HG03558 (cell line): ENCODE measurements around the gene CYP24A1.

ENCODE experiments used
- ATAC-seq: cut with Tn5 transposase; IDR thresholded peaks from one replicate; pipeline ENCODE4 v1.9.1; 2021; ENCODE audit warnings: moderate number of reproducible peaks; ENCODE audit not compliant: unreplicated experiment; ENCODE audit errors: extremely low read depth

Gene CYP24A1

GRCh38 chr20:54204063-54204462 is 30.3 kb upstream of the CYP24A1 start:
- no peak for ATAC-seq

GRCh38 chr20:54203281-54203680 is 29.5 kb upstream of the CYP24A1 start:
- ATAC-seq, result no peak

- ATAC-seq, result no peak
Observed at GRCh38 chr20:54201268-54201846, 27.6 kb upstream of the CYP24A1 start.

DNA sequence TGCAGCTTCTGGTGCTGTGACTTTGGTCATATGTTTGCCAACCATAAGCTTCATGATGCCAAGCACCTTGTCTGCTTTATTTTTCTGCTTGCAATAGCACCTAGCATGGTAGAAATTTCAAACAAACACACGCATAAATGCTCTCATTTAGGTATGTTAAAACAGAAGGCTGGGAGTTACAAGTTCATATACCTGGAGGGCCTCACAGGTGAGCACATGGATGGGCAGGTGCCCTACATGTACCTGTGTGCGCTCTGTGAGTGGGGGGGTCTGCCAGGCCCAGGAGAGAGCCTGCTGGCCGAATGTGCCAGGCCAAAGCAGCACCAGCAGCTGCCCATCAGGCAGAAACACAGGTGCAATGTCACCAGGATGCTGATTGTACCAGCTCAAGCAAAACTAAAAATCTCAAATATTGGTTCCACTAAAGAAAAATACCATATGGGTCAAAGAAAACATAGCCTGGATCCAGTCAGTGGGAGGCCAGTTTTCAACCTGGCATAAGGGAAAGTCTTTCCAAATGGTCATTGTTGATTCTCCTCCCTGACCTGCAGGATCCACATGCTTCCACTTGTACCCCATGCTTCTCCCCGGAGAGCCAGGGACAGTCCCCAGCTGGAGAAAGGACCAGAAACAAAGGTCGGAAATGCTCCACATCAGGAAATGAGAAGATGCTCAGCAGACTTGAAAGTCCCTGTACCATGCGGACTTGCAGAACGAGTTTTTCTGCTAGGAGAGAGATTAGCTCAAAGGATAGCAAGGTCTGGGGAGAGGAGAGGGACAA is 26.9 kb upstream of the CYP24A1 start:
- no peak for ATAC-seq

GRCh38 chr20:54199721-54200176 is 26.0 kb upstream of the CYP24A1 start:
- no peak for ATAC-seq

DNA sequence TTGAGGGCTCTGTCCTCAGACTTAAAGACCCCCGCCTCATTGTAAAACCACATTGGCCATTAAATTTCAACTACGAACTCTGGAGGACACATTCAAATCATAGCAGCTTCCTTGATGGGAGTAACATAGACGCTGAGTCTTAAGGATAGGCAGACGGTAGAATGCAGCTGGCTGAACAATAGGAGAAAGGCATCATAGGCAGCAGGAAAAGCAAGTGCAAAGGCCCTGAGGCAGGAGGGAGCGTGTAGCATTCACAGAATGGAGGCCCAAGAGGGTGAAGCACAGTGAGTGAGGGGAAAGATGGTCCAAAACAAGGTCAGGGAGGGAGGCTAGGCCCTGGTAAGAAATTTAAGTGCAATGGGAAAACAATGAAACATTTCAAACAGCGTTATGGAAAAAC is 25.5 kb upstream of the CYP24A1 start:
- no peak for ATAC-seq

DNA sequence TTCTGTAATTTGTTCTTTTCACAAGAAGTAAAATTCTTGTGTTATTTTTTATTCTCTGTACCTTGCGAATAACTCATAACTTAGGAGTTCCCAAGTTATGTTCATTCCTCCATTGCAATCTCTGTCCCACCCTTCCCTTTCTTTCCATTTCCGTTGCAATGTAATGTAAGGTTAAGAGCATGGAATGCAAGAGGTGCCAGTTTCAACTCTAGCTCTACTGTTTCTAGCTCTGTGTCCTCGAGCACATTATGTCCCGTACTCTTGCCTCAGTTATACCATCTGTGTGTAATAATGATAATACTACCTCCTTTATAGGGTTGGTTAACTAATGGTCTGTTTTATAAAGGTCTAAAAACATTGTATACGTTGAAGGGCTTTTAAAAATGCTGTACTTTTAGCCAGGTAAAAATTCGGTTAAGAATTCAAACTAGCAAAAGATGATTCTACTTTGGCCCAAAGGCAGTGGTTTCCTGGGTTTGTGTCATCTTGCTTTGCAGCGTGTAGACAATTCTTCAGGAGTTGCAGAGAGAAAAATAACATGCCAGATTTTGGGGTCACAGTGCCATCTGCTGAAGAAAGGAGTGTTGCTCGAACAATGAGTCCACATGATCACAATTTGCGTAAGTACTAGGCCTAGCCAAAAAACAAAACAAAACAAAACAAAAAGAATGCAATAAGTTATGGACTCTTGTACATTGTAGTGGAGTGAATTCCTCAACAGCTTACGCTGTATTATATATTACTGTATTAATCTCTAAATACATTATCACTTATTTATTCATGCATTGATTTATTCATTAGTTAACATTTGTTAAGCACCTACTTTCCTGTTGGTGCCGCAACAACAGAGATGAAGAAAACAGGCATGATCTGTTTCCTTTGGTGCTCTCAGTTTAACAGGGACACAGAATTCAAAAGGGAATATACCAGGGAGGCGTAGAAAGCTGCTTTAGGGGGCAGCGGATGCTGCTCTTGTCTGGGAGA is 24.1 kb upstream of the CYP24A1 start:
- no peak for ATAC-seq

DNA sequence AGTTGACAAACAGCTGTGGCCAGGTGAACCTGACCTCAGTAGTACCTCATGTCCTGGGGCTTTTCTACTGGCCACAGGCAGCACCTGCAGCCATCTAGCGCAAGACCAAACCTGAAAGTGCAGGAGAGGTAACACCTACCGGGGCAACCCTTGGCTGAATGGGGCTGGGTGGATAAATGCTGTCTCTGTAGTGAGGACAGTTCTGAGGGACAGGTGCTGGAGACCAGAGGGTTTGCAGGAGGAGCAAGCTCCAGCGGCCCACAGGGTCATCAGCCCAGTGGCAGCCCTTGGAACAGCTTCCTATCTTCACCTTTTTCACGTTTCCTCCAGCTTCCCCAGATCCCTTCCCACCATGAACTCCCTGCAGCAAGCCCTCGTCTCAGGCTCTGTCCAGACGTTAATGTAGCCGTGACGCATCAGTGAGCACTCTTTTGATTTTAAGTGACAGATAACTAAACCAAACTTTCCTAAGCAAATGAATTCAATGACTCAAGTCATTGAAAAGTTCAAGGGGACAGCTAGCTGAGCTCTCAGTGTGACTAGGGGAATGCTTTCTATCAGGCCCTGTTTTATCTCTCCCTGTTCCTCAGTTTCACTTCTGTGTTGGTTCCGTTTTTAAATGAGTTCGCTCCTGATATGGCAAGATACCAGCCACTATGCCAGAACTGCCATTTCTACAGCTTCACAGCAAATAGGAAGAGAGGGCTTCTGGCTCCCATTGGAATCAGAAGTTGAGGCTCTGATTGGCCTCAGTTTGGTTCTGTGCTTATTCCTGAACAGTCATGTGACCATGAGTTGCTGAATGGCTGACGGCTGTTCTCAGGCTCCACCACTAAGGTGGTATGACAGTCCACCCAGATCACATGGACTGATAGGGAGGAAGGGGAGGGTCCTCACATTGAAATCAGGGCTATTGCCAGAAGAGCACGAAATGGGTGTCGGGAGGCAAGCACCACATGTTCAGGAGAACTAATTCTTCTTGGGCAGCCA is 22.0 kb upstream of the CYP24A1 start:
- ATAC-seq, result no peak

DNA sequence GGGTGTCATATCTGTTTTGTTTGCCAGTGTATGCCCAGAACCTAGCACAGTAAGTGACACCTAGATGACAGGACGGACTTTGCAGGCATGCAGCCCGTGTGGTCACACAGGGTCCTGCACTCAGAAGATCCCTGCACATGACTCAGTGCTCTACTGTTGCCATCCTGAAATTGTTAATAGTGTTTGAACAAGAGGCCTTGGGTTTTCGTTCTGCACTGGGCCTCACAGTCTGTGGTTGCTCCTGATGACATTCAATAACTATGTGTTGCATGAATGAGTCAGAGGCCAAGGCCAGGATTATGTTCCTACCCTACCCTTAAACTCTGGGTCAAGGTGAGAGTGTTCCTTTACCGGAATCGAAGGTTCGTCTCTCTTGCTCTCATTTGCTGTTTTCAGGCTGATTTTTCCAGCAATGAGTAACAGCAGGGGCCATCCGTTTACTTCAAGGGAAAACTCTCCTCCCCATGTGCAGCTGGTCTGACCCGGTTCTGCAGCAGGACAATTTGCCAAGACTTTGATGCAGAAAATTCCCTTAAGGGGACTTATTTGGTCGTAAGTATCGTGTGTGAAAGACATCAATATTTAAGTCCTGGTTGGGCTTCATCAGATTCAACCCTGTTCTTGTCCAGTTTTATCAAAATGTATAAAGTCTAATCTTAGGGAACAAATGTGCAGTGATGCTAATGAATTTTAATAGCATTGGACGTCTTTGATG is 21.1 kb upstream of the CYP24A1 start:
- no peak for ATAC-seq

- ATAC-seq, result no peak
Observed at GRCh38 chr20:54193817-54194216, 20.0 kb upstream of the CYP24A1 start.

DNA sequence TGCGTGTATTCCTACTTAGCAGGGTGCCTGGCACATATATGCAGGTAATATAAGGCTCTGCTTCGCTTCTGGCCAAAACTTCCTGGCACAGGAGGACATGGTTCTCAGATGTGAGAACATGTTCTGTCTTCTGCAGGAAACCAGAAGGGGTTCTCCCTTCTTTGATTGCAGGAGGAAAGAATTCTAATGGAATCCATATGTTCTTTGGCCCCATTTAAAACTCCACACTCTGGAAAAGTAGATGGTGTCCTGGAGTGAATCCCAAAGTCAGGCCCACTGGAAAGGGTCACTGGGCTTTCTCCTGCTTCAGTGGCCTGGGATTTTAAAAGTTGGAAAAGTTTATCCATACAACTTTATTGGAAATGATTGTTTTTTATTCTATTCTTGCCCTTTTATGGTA is 16.4 kb upstream of the CYP24A1 start:
- no peak for ATAC-seq

GRCh38 chr20:54189630-54190029 is 15.8 kb upstream of the CYP24A1 start:
- no peak for ATAC-seq

- ATAC-seq, result no peak
Observed at GRCh38 chr20:54188132-54188849, 14.5 kb upstream of the CYP24A1 start.

DNA sequence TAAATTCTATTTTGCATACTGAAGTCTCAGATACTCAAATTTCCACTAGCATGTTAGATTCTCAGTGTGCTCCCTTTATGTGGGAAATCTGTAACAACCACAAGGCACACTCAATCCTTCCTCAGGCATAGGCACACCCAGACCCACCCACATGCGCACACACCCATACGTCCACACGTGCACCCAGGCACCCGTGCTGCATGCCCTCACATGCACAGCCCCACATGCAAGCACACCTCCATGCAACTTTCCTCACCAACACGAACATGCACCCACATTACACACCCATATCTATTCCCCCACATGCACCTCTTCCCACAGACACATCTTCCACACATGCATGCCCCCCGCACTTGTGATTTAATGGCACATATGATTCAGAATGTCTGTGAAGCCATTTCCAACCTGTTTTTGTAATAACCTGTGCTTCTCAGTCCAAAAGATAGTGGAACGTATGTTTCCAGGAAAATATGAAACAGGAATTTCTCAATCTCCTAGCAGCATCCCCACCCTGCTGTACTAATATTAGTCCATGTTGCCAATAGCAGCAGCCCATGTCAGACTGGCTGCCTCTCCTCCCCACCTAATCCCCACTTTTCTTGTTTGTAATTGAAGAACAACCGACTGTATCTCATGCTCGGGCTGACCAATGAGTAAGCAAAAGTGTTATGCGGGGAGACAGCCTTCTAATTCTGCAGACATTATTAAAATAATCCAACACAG is 11.3 kb upstream of the CYP24A1 start:
- ATAC-seq, result no peak

DNA sequence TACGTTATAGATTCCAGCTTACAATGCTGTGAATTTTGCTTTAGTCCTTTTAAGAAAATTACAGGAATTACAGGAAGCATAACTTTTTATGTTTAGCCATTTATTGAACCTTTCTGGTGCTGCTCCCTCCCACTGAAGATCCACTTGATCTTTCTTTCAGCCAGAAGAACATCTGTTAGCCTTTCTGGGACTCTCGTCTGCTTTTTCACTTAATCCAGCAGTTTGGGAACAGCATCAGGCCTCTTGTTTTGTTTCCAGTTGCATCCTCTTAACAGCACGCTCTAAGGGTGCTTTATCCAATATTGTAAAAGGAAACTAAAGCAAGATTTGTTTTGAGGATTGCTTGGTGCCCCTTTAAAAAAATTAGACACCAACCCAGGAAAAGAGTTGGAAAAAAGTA is 10.3 kb upstream of the CYP24A1 start:
- ATAC-seq, result no peak

GRCh38 chr20:54180931-54181330 is 7.1 kb upstream of the CYP24A1 start:
- ATAC-seq, result no peak

GRCh38 chr20:54179946-54180345 is 6.2 kb upstream of the CYP24A1 start:
- no peak for ATAC-seq

DNA sequence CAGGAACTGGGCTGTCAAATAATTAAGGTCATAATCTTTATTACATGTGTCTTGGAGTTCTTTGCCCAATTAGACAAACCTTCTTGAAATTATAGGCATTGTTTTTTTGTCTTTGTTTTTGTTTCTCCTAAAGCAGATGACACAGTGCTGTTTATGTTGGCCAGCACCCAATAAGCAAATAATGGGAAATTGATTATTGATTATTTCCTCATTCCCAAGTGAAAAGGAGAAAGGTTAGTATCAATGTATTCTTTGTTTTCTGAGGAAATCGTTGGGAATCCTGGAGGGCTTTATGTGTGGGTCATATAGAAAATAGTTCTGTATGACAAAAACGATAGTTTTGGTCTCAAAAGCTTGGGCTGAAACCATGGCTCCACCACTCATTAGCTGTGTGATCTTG is 4.5 kb upstream of the CYP24A1 start:
- no peak for ATAC-seq
